ENCODE measurements around the gene SUMO2. TPM values are rescaled to one million over a fixed set of nuclear protein-coding genes. Genes with fewer than 3 reads are reported as not detected.

Gene SUMO2
- total and polyA plus RNA-seq, 2 of the 4 experiments (the other 2 are of a cell fraction), result 71.3 to 83.7 TPM

DNA sequence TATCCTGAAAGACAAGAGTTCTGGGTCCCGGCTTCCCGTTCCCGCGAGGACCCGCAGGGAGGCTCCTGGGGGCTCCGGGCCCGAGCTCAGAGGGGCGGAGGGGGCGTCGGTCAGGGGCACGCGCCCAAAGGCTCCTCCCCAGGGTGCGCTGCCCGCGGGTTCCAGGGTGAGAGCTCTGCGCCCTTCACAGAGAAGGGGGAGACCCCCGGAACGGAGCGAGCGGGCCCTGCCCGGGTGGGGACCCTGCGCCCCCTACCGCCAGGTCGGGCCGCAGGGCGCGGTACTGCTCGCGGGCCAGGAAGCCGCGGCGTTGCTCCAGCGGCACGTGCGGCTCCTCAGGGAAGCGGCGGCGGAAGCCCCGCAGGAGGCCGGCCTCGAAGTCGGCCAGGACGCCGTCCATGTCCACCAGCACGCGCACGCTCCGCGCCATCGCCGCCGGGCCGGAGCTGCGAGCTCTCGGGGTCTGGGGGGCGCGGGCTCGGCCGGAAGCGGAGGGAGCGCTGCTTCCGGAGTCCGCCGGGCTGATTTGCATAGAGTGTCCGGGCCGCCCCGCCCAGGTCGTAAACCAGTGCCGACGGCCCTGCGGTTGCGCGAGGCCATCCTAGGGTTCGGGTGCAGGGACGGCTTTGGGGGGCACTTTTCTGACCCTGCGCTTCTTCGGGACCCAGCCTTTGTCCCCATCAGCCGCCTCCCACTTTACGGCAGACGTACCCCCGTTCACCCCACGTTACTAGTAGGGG lies 51.3 kb downstream of the SUMO2 start, which contains the start of gene NT5C:
Gene NT5C (minus strand): TSS at position 465 of the 740 bp plus-strand sequence. CDS start 35 bp downstream, at position 430.
- Histone ChIP-seq H4K8ac (ENCODE audit: low read depth in 2 of 2, low read length in 2 of 2) (peak within 1 kb of the TSS; percentile 92 to 97), H3K4ac (ENCODE audit: low read depth, low read length) (peak within 1 kb of the TSS; percentile 89), H3K4me3 (ENCODE audit: insufficient read depth, low read depth, low read length) (peak within 1 kb of the TSS; percentile 91), H4K5ac (ENCODE audit: low read depth, low read length) (peak within 1 kb of the TSS; percentile 98), H3K9me1 (ENCODE audit: insufficient read depth, low read length) (peaks cover 12% of the 10 kb centered on the region; the same call in 1 of the 2 replicates), H2BK120ac (ENCODE audit: low read depth, low read length) (peak within 1 kb of the TSS; percentile 24; the same call in 1 of the 2 replicates), H3K36me3 (ENCODE audit: control insufficient read depth, insufficient read depth, low read length) (peaks cover 21% of the 10 kb centered on the region), H2BK15ac (ENCODE audit: low read depth, low read length) (peak within 1 kb of the TSS; percentile 8; the same call in 1 of the 3 replicates), H3K9me3 (ENCODE audit: control insufficient read depth, insufficient read depth, low read length) (no peaks in the 10 kb centered on the region), H2BK20ac (ENCODE audit: low read depth, low read length) (no peak within 1 kb of the TSS), H3K79me1 (ENCODE audit: low read depth in 1 of 2, low read length in 2 of 2) (peaks cover 8 to 60% of the 10 kb centered on the region in 2 experiments), H2AK5ac (ENCODE audit: low read depth, low read length) (peak within 1 kb of the TSS; percentile 71), H3K56ac (ENCODE audit: extremely low read depth, insufficient read depth, low read length) (0 out of 2 replicates have a peak within 1 kb of the TSS, but pooled peaks have one; percentile 47), H3K4me1 (ENCODE audit: control insufficient read depth, insufficient read depth, low read length) (no peaks in the 10 kb centered on the region; the same call in 1 of the 2 replicates), H3K9ac (ENCODE audit: low read depth, low read length) (peak within 1 kb of the TSS; percentile 85), H3K4me2 (ENCODE audit: low read depth, low read length) (peak within 1 kb of the TSS; percentile 83), H3K18ac (ENCODE audit: low read depth, low read length) (peak within 1 kb of the TSS; percentile 81), H4K91ac (ENCODE audit: insufficient read depth, low read depth, low read length) (peak within 1 kb of the TSS; percentile 61), H2BK5ac (ENCODE audit: low read depth, low read length, poor library complexity, severe bottlenecking) (peak within 1 kb of the TSS; percentile 64), H3K23ac (ENCODE audit: low read depth, low read length) (peak within 1 kb of the TSS; percentile 78), H4K20me1 (ENCODE audit: insufficient read depth, low read length) (peaks cover 12% of the 10 kb centered on the region; the same call in 1 of the 2 replicates), H3K14ac (replicated peaks; ENCODE audit: low read depth, low read length) (peak within 1 kb of the TSS; percentile 91), H2AFZ (replicated peaks; ENCODE audit: low read length, poor library complexity) (peak within 1 kb of the TSS; percentile 95), H3K27me3 (ENCODE audit: control insufficient read depth, insufficient read depth, low read length) (no peaks in the 10 kb centered on the region), H3K27ac (ENCODE audit: insufficient read depth, low read length) (peak within 1 kb of the TSS; percentile 87), H2AK9ac (replicated peaks; ENCODE audit: low read depth, low read length, poor library complexity) (peak within 1 kb of the TSS; percentile 68)
- dilution Hi-C loops (cut with HindIII; ENCODE audit: low sequenced_read_pairs, unreplicated experiment) (no loop called here), in situ Hi-C loops (cut with MboI; ENCODE audit: low sequenced_read_pairs) (no loop called here), intact Hi-C loops (cut with micrococcal nuclease) (no loop called here)
- no TSS peak for BruUV-seq (replicated peaks)
- ATAC-seq (ENCODE audit: low read depth), result peak; percentile 89
- 1% methylated on average over 41 of the region's 82 CpGs; no CpG with 5 or more reads in 1 of the 2 experiments for WGBS, 2 experiments (ENCODE audit: extremely low coverage in 2 of 2, insufficient read length in 1 of 2)
- POLR2A ChIA-PET (ENCODE audit: unreplicated experiment), result interaction anchor here (0.9 kb wide), 1 partner anchor 10 kb away, joined by 4 read pairs; no protein-coding TSS in a partner anchor
- DNase-seq, result peak; percentile 61
- CTCF ChIA-PET, result interaction anchor here (0.6 to 1.9 kb wide), 4 partner anchors 17 to 72 kb away, joined by 3 to 10 read pairs (median 6); no protein-coding TSS in a partner anchor
- TF ChIP-seq, protein P1, sequence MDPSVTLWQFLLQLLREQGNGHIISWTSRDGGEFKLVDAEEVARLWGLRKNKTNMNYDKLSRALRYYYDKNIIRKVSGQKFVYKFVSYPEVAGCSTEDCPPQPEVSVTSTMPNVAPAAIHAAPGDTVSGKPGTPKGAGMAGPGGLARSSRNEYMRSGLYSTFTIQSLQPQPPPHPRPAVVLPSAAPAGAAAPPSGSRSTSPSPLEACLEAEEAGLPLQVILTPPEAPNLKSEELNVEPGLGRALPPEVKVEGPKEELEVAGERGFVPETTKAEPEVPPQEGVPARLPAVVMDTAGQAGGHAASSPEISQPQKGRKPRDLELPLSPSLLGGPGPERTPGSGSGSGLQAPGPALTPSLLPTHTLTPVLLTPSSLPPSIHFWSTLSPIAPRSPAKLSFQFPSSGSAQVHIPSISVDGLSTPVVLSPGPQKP (IDR thresholded peaks at IDR 0.05; ENCODE audit: borderline replicate concordance, low read depth, low read length), result no peak
- no peak for TF ChIP-seq RFX5 (IDR thresholded peaks at IDR 0.05; ENCODE audit: low read depth, low read length)
- TF ChIP-seq MXI1 (IDR thresholded peaks at IDR 0.05; ENCODE audit: borderline replicate concordance, low read depth, low read length), result peak; percentile 89
- TF ChIP-seq MAZ (IDR thresholded peaks at IDR 0.05; ENCODE audit: borderline replicate concordance, low read depth, low read length), result peak; percentile 57; the same call in 1 of the 2 replicates
- TF ChIP-seq SMC3 (IDR thresholded peaks at IDR 0.05; ENCODE audit: low read depth, low read length), result 0 out of 2 replicates have a peak, but pooled peaks have one; percentile 27
- peak; percentile 54; the same call in 1 of the 2 replicates for TF ChIP-seq POLR2A (IDR thresholded peaks at IDR 0.05; ENCODE audit: low read depth, low read length)
- TF ChIP-seq, protein P2, sequence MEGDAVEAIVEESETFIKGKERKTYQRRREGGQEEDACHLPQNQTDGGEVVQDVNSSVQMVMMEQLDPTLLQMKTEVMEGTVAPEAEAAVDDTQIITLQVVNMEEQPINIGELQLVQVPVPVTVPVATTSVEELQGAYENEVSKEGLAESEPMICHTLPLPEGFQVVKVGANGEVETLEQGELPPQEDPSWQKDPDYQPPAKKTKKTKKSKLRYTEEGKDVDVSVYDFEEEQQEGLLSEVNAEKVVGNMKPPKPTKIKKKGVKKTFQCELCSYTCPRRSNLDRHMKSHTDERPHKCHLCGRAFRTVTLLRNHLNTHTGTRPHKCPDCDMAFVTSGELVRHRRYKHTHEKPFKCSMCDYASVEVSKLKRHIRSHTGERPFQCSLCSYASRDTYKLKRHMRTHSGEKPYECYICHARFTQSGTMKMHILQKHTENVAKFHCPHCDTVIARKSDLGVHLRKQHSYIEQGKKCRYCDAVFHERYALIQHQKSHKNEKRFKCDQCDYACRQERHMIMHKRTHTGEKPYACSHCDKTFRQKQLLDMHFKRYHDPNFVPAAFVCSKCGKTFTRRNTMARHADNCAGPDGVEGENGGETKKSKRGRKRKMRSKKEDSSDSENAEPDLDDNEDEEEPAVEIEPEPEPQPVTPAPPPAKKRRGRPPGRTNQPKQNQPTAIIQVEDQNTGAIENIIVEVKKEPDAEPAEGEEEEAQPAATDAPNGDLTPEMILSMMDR (conservative IDR thresholded peaks at IDR 0.05; ENCODE audit: low read depth, low read length), result peak; percentile 62
- TF ChIP-seq, protein P3, sequence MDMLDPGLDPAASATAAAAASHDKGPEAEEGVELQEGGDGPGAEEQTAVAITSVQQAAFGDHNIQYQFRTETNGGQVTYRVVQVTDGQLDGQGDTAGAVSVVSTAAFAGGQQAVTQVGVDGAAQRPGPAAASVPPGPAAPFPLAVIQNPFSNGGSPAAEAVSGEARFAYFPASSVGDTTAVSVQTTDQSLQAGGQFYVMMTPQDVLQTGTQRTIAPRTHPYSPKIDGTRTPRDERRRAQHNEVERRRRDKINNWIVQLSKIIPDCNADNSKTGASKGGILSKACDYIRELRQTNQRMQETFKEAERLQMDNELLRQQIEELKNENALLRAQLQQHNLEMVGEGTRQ (IDR thresholded peaks at IDR 0.05; ENCODE audit: low read depth, low read length), result peak; percentile 59; the same call in 1 of the 2 replicates
- TF ChIP-seq MAFK (IDR thresholded peaks at IDR 0.05; ENCODE audit: low read depth, low read length), result no peak
- no peak for TF ChIP-seq CHD1 (IDR thresholded peaks at IDR 0.05; ENCODE audit: low read depth, low read length)
- peak; percentile 97 for TF ChIP-seq BHLHE40 (IDR thresholded peaks at IDR 0.05; ENCODE audit: low read depth, low read length)
- TF ChIP-seq NFE2L2 (IDR thresholded peaks at IDR 0.05; ENCODE audit: low read depth, low read length), result no peak
- no peak for TF ChIP-seq FOS (IDR thresholded peaks at IDR 0.05; ENCODE audit: low read depth, low read length)

Data from IMR-90 (cell line).